ENCODE data around the gene LIN28B. TPM values are rescaled to one million over a fixed set of nuclear protein-coding genes. Genes with fewer than 3 reads are reported as not detected.
"Not testable (repeated sequence)": the region's sequence is repeated elsewhere in the genome, so short reads cannot be mapped to it uniquely, and the experiment has no call there.

Gene LIN28B
- total RNA-seq, 6 donors from 2014 or later: 0.10 to 0.49 TPM; not detected in 4

GRCh38 chr6:104990085-104990484 lies 33.2 kb downstream of the LIN28B start:
- no peak for ATAC-seq (ENCODE audit: low FRiP score in 2 of 2)
- no peak overlapping the region for H3K4me3 ChIP-seq
- no peak for DNase-seq
- H3K4me1 ChIP-seq: no peaks in the 10 kb centered on the region
- no peaks in the 10 kb centered on the region for H3K9me3 ChIP-seq
- 95 to 97% methylated on average over 1 of the region's 1 CpG for WGBS, 2 donors
- H3K27ac ChIP-seq: no peak overlapping the region
- H3K36me3 ChIP-seq: no peaks in the 10 kb centered on the region
- TF ChIP-seq POLR2AphosphoS5 (IDR thresholded peaks at IDR 0.05) (no peak), EP300 (IDR thresholded peaks at IDR 0.05) (no peak), POLR2A (IDR thresholded peaks at IDR 0.05) (no peak), CTCF (IDR thresholded peaks at IDR 0.05) (no peak)
- no peaks in the 10 kb centered on the region for H3K27me3 ChIP-seq

- WGBS, 2 donors: 95 to 98% methylated on average over 20 to 24 of the region's 37 CpGs
- ATAC-seq (ENCODE audit: low FRiP score in 2 of 2): not testable (repeated sequence)
These were observed 34.2 kb downstream of the LIN28B start for GRCh38 chr6:104991062-104991461.

DNA sequence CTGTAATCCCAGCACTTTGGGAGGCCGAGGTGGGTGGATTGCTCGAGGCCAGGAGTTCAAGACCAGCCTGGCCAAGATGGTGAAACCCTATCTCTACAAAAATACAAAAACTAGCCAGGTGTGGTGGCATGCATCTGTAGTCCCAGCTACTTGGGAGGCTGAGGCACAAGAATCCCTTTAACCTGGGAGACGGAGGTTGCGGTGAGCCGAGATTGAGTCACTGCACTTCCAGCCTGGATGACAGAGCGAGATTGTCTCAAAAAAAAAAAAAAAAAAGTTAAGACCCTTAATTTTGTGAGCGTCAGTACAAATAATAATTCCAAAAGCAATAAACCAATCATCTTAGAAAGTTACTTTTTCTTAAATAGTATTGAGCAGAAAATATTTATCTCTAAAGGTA lies 36.7 kb downstream of the LIN28B start:
- not testable (repeated sequence) for DNase-seq; H3K9me3 ChIP-seq; ATAC-seq (ENCODE audit: low FRiP score in 2 of 2); H3K27me3 ChIP-seq; H3K4me1 ChIP-seq; H3K36me3 ChIP-seq; H3K27ac ChIP-seq; H3K4me3 ChIP-seq
- 89 to 94% methylated on average over 7 of the region's 7 CpGs for WGBS, 2 donors

More at GRCh38 chr6:104991062-104991461, 34.2 kb downstream of the LIN28B start:
- H3K4me1 ChIP-seq, H3K9me3 ChIP-seq, H3K4me3 ChIP-seq, H3K36me3 ChIP-seq, H3K27me3 ChIP-seq, H3K27ac ChIP-seq: not testable (repeated sequence)
- peak in 1 of 2 donors; percentile 77 for DNase-seq

- peak overlapping the region; percentile 10 to 78 (median 62) for H3K27ac ChIP-seq
- DNase-seq: no peak
- peak in 1 of 2 donors; percentile 73 for ATAC-seq (ENCODE audit: low FRiP score in 2 of 2)
- WGBS, 2 donors: 84 to 90% methylated on average over 2 of the region's 2 CpGs
- peak in 3 of 6 experiments; percentile 7 to 44 (median 36) for TF ChIP-seq CTCF (IDR thresholded peaks at IDR 0.05)
- peak in 2 of 4 donors; percentile 59 to 81 for TF ChIP-seq EP300 (IDR thresholded peaks at IDR 0.05)
- no peak for TF ChIP-seq POLR2AphosphoS5 (IDR thresholded peaks at IDR 0.05)
- no peak for TF ChIP-seq POLR2A (IDR thresholded peaks at IDR 0.05)
- peaks cover 3 to 6% (median 5%) of the 10 kb centered on the region in 4 donors for H3K4me1 ChIP-seq
- H3K9me3 ChIP-seq: no peaks in the 10 kb centered on the region
- no peaks in the 10 kb centered on the region for H3K36me3 ChIP-seq
- H3K4me3 ChIP-seq: no peak overlapping the region
- H3K27me3 ChIP-seq: no peaks in the 10 kb centered on the region
These were observed 39.2 kb downstream of the LIN28B start for GRCh38 chr6:104995989-104996617.

GRCh38 chr6:105001063-105001462 lies 44.2 kb downstream of the LIN28B start:
- DNase-seq (no peak), ATAC-seq (ENCODE audit: low FRiP score in 2 of 2) (no peak)
- Histone ChIP-seq H3K36me3 (no peaks in the 10 kb centered on the region), H3K27ac (no peak overlapping the region), H3K4me1 (peaks cover 3 to 6% (median 5%) of the 10 kb centered on the region in 4 donors), H3K27me3 (no peaks in the 10 kb centered on the region), H3K4me3 (no peak overlapping the region), H3K9me3 (no peaks in the 10 kb centered on the region)
- TF ChIP-seq CTCF (IDR thresholded peaks at IDR 0.05) (no peak), POLR2AphosphoS5 (IDR thresholded peaks at IDR 0.05) (no peak), EP300 (IDR thresholded peaks at IDR 0.05) (no peak), POLR2A (IDR thresholded peaks at IDR 0.05) (no peak)
- WGBS, 2 donors: 50 to 56% methylated on average over 1 of the region's 1 CpG

- WGBS, 2 donors: 57 to 63% methylated on average over 1 of the region's 1 CpG
- Histone ChIP-seq H3K4me3 (no peak overlapping the region), H3K27ac (no peak overlapping the region), H3K4me1 (peaks cover 0 to under 1% (median under 1%) of the 10 kb centered on the region in 4 donors), H3K27me3 (no peaks in the 10 kb centered on the region), H3K36me3 (no peaks in the 10 kb centered on the region), H3K9me3 (no peaks in the 10 kb centered on the region)
- ATAC-seq (ENCODE audit: low FRiP score in 2 of 2) (no peak), DNase-seq (no peak)
- TF ChIP-seq EP300 (IDR thresholded peaks at IDR 0.05) (no peak), POLR2A (IDR thresholded peaks at IDR 0.05) (no peak), CTCF (IDR thresholded peaks at IDR 0.05) (no peak), POLR2AphosphoS5 (IDR thresholded peaks at IDR 0.05) (no peak)
These were observed 45.0 kb downstream of the LIN28B start for GRCh38 chr6:105001906-105002305.
